ENCODE measurements around the gene MAD1L1. TPM values are rescaled to one million over a fixed set of nuclear protein-coding genes. Genes with fewer than 3 reads are reported as not detected.
A peak's percentile ranks its signal among the peaks of the same experiment; 100 is the strongest.

The MAD1L1 gene
- total RNA-seq, 1 experiment from 2014 or later, result 184 TPM

DNA sequence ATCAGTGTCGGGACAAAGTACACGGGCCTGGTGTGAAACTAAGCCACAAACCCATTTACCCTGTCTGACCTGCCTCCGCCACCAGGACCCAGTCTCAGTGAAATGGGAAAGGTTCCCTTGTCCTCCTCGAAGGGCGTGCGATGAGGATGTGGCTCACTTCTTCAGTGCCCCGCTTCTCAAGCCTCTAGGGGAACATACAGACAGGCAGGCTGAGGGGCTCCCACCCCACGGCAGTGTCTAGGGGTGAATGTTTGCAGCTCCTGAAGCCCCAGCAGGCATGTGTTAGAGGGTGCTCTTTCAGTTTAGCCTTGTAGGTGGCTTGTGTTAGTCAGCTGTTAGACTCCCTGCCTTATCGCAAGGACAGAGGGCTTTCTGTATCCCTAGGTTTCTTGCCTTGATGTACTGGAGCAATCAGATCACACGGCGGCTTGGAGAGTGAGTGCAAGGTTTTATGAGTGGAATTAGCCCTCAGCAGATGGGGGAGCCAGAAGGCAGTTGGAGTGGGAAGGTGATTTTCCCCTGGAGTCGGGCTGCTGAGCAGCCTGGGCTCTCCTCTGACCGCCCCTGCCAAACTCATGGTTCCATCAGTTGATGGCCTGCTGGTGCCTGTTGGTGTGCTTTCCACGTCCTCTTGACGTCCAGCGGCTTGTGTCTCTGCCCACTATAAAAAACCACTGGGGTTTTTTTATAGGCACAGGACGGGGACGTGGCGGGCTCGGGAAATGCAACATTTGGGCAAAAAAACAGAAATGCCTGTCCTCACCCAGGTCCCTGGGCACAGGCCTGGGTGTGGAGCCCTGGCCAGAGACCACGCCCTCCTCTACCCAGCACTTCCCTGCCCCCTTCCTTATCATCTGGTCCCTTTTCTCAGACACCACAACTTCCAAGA, 10.0 kb upstream of the MAD1L1 start:
- peak; percentile 35 for DNase-seq (ENCODE audit: low read depth)

DNA sequence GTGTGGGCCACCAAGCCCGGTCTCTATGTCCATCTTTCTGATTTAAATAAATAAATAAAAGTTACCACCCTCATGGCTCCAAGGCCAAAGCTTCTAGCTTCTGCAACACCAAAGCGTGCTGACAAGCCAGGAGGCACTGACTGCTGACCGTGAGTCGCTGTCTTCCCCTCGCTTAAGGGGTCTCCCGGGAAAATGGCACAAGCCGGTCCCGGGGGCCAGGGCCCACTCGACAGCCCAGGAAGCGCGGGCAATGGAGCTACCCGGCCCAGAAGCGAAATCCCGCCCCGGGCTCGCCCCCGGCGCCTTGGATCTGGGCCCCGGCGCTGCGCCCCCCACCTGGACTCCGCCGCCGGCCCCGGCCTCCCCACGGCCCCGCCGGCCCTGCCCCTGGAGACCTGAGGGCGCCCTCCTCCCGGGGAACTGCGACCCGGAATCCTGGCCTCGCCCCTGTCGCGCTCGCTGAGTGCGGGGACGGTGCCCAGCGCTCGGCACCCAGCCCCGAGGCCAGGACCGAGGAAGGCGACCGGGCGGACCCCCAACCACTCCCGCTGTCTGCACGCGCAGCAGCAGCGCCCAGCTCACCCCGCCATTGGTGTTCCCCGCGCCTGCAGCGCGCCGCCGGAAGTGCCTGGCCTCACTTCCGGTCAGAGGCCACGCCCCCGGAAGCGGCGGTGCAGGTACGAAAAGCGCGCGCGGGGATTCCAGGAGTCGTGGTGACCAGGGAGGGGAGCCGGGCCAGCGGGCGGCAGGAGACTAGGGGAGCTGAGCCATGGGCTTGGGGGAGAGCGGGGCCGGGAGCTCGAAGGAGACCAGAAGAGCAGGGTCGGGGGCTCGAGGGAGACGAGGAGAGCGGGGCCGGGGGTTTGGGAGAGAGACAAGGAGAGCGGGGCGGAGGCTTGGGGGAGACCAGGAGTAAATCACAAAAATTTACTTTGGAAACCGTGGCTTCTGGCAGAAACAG, 9.1 kb upstream of the MAD1L1 start, which contains the start of the genes MRM2 and NUDT1:
Gene MRM2, minus strand, starts transcription at position 626 of the 961 bp plus-strand sequence. Its CDS starts 36 bp downstream, at position 590.
Gene NUDT1, plus strand, starts transcription at position 647 of the 961 bp plus-strand sequence. CDS start 2,349 bp downstream, outside the sequence.
- peak; percentile 68 for DNase-seq (ENCODE audit: low read depth)

DNA sequence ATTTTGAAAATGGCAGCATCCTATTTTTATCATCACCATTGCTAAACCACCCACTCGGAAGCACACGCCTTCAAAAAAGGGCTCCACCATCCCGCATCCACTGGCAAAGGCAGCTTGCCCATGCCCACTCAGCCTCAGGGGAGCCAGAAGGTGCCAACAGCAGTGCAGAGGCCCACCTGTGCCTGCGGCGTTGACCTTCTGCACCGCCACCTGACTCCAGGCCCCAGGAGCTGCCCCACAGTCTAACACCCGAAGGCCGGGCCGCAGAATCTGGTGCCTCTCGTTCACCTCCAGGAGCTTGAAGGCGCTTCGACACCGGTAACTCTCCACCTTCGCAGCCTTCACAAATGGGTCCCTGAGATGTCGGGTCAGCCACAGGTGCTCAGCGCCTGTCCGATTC, 6.5 kb upstream of the MAD1L1 start:
- DNase-seq (ENCODE audit: low read depth), result no peak

DNA sequence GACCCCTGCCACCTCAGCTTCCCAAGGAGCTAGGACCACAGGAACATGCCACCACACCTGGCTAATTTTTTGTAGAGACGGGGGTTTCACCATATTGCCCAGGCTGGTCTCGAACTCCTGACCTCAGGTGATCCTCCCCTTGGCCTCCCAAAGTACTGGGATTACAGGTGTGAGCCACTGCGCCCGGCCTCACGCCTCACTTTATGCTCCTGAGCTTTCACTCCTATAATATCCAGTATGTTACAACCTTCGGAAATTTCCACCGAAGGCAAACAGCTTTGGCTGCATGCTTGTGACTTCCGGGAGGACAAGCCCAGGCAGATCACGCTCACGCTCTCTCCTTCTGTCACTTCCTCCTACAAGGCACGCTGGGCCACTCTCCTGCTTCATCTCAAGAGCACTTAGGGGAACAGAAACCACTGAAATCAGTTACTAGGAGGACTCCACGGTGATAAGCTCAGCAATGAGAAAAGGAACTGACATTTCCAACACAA, 4.4 kb upstream of the MAD1L1 start:
- no peak for DNase-seq (ENCODE audit: low read depth)

DNA sequence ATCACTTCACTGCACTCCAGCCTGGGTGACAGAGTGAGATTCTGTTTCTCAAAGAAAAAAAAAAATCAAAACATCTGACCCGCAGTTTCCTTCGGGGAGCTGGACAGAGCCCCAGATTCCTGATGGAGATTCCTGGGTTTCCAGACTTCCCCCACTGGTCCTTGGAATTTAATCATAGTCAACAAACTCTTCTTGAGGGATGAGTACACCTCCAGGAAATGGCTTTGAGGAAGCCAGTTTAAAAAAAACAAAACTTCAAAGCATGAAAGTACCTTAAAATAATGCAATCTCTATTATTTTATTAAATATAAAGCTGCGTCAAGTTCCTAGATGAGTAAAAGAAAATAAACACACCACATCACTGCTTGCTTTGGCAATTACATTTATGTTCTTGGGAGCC, 1.2 kb upstream of the MAD1L1 start:
- no peak for DNase-seq (ENCODE audit: low read depth)

DNA sequence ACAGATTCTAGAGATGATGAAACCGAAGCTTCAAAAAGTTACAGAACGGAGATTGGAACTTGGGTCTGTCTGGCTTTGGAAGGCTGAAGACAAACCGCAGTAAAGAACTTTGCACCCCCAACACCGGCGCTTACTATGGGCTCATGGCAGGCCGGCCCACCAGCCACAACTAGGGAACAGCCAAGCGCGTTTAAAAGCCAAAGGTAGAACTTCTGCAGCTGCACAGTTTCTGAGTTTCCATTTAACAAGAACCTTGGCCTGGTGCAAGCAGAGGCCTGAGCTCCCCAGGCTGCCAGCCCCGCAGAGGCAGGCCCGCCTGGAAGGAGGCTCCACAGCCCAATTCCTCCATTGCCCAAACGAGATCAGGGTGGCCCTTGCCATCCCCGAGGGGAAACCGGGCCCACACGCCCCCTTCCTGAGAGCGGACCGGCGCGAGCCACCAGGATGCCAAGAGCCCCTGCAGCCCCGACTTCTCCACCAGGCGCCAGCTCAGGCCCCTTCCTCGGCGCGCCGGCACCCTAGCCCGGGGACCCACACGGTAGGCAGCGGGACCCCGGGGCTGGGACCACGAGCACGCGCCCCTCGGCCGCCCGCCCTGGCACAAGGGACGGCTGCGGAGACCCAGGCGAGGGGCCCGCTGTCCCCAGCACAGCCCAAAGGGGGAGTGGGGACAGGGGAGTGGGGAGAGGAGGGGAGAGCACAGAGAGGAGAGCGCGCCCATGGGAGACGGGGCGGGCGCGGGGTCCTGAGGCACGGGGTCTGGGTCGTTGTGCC, 566 bp downstream of the MAD1L1 start:
- no peak for DNase-seq (ENCODE audit: low read depth)

DNA sequence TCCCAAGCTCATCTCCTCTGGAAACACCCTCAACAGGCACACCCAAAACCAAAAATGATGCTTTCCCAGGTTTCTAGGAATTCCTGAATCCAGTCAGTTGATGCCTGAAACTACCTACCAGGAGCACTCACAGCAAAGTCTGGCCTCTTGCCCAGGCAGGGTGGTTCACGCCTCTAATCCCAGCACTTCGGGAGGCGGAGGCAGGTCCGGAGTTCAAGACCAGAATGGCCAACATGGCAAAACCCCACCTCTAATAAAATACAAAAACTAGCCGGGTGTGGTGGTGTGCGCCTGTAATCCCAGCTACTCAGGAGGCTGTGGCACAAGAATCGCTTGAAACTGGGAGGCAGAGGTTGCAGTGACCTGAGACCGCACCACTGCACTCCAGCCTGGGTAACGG, 1.9 kb downstream of the MAD1L1 start:
- no peak for DNase-seq (ENCODE audit: low read depth)

DNA sequence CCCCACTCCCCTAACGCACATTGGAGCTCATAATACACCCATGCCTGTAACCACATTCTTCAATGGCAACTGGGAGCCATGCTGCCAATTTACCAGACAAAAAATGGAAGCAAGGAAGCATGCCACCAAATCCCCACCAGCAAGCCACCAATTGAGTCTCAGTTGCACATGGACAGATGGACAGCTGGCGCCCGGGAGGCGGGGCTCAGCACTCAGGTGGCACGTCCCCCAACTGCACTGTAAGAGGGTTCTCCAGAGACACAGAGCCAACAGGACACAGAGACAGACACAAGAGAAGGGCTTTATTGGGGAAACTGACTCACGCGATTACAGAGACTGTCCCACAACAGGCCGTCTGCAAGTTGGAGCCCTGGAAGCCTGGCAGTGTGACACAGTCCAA, 2.5 kb downstream of the MAD1L1 start:
- DNase-seq (ENCODE audit: low read depth), result no peak

DNA sequence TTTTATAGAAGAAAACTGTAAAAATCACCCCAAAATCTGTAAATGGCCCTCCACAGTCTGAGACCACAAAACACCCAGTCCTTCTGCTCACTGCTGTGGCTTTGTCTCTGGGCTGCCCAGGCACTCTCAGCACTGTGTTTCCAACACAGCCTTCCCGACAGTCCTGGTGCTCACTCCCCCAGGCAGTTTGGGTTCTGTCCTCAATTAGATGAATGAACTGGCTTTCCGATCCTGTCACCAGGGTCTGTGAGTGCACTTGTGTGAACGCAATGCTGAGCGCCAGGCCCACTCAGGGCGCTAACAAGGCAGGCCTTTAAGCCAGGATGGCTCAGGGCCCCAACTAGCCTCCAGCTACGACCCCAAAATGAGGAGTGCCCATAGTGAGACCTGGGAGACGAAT, 3.3 kb downstream of the MAD1L1 start:
- DNase-seq (ENCODE audit: low read depth), result no peak

DNA sequence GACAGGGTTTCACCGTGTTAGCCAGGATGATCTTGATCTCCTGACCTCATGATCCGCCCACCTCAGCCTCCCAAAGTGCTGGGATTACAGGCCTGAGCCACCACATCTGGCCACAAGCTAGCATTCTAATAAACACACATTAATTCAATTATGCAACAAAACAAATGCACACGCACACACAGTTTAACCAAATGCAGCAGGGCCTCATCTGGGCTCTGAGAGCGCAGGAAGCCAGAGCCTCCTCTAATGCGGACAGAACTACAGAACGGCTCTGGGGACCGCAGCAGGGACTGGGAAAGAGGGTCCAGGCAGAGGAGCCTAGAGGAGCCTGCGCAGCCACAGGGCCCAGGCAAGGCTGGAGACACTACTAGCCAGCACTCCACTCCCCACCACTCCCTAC, 3.8 kb downstream of the MAD1L1 start:
- DNase-seq (ENCODE audit: low read depth), result no peak

DNA sequence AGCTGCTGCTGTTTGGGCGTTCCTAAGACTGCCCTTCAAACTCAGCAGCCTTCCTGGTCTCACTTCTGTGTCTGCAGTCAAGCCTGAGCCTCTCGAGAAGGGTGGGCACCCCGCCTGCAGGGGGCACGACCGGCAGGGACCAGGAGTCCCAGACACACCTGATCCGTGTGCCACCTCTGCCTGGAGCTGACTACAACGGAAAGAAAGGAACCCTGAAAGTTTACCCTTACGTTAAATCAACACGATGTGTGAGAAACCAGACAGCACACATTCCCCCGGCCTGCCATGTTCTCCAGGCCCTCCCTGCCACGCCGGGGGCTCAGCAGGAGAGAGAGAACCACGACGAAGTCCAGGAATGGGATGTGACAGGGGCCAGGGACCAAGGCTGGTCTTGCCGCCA, 5.0 kb downstream of the MAD1L1 start:
- DNase-seq (ENCODE audit: low read depth), result no peak

DNA sequence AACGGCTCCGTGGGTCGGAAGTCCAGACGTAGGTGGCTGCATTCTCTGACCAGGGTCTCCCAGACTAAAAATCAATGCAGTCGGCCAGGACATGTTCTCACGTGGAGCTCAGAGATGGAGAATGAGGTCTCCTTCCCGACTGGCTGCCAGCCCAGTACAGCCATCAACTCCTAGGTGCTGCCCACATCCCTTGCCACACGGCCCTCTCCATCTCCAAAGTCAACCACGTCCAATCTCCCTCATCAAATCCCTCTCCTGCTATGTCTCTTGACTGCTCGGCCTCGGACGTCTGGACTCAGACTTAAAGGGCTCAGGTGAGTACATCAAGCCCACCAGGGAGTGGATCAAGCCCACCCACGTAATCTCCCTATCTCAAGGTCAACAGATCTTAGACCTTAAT, 6.9 kb downstream of the MAD1L1 start:
- no peak for DNase-seq (ENCODE audit: low read depth)

DNA sequence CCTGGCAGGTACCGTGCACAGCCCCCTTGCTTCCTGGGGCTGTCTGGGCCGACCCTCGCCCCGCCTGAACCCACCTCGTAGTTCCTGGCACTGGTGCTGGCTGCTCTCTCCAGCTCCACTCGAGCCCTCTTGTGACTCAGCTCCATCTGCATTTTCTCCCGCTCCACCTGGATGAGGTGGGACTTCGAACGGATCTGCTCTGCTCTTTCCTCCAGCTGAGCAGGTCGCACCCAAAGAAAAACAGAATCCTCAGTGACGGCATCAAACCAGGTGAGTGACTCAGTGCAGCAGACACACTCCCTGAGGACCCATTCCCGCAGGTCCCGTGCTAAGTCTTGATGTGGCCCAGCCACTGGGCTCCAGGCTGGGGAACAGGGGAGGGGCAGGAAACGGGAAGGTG, 7.4 kb downstream of the MAD1L1 start:
- no peak for DNase-seq (ENCODE audit: low read depth)

DNA sequence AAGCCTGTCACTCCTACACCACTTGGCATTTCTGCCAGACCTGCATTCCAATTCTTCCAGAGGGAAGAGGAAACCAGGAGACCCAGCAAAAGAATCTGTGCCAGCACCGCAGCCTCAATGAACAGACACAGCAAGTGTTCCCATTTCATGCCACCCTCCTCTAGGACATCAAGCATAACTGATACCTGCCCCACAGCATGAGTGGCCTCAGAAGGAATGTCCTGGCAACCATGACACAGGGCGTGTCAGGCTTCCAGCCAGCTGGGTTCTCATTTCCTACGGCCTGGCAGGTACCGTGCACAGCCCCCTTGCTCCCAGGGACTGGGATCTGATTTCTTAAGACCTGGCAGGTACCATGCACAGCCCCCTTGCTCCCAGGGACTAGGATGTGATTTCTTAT, 7.8 kb downstream of the MAD1L1 start:
- no peak for DNase-seq (ENCODE audit: low read depth)

DNA sequence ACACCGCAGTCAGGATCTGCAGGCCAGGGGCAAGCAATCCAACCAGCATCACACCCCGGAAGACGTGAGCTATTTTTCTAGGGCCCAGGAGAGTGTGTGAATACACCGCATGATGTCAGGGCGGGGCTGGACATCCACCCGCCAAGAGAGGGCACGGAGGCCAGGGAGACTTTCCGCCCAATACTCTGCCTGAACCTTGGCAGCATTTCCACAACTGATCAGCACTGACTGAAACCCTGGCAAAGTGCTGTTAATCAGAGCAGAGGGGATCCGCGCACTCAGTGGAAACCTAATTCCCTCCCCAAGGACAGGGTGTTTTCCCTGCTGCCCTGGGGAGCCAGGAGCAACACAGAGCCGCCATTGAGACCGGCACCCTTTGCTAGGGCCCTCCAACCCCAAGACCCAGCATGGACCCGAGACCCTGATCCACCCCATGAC, 8.2 kb downstream of the MAD1L1 start:
- no peak for DNase-seq (ENCODE audit: low read depth)

DNA sequence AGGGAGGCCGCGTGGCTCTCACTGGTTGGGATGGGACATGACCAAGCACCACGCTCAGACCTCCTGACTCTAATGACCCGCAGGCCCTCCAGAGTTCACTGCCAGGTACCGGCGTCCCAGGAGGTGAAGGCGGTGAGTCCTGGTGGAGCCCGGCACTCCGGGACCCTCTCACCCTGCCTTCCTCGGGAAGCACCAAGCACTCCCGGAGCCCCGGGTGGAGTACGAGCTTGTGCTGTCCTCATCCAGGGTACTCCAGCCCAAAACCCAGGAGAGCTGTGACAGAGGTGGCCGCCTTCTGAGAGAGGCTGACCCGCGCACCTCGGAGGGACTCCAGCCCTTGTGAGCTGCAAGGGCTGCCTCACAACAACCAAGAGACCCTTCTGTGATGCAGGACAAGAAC, 9.4 kb downstream of the MAD1L1 start:
- no peak for DNase-seq (ENCODE audit: low read depth)

DNA sequence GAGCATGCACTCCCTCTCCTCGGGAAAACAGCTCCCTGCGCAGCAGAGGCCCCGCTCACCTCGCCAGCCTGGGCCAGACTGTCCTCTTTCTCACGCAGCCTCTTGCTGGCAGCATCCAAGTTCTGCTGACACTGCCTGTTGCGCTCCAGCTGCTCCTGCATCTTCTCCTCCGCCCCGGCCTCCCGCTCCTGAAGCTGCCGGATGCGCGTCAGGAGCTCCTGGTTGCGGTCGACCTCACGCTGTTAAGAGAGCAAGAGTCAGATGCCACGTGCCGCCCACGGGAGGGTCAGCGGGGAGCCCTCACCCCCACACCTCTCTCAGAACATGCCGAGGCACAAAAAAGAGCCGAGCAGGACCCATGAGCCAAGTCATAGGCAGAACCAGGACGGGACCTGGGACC, 10.2 kb downstream of the MAD1L1 start:
- no peak for DNase-seq (ENCODE audit: low read depth)

DNA sequence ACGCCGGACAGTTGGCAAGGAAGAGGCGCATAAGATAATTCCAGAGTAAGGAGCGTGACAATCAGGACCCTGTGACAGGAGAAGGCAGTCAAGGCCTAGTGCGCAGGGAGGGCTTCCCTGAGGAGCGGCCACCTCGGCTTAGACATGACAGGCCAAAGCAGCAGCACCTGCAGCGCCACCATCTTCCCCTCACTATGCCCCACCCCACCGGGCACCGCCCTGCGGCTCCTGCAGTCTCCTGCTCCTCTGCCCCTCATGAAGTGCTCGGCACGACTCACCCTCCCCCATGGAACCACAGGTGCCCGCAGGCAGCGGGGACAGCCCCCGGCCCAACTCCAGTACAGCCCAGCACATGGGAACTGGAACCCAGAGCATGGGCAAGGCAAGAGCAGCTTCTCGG, 11.8 kb downstream of the MAD1L1 start:
- no peak for DNase-seq (ENCODE audit: low read depth)

DNA sequence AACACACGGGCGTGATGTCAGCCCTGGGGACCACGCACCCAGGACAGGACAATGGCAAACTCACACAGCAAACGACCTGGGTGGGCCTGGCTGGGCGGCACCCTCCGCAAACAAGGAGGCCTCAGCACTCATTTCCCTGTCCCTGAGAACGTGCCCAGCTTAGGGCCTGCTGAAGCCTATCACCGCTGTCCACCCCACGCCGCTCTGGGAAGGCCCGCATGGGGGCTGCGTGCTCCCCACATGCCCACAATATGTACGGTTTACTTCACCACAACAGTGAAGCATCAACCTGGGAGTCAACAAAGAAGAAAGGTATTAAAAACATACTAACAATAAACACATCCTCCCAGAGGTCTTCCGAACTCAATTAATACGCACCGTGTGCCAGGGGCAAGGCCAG, 12.2 kb downstream of the MAD1L1 start:
- DNase-seq (ENCODE audit: low read depth), result no peak

DNA sequence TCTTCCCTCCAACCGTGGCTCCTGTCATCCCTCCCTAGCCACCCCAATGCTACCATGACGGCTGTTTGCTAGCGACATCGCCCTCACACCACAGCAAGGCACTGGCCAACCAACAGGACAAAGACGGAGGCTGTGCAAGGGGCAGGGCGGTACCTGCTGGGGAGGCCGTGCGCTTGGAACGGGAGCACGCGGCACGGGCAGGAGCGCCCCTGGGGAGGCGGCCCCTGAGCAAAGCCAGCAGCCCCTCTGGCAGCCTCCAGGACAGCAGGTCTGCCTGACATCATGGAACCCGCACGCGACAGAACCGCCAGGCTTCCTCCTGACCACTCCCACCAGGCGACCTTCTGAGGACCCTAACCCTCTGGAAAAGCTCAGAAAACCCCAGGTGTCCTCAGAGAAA, 12.7 kb downstream of the MAD1L1 start:
- no peak for DNase-seq (ENCODE audit: low read depth)

DNA sequence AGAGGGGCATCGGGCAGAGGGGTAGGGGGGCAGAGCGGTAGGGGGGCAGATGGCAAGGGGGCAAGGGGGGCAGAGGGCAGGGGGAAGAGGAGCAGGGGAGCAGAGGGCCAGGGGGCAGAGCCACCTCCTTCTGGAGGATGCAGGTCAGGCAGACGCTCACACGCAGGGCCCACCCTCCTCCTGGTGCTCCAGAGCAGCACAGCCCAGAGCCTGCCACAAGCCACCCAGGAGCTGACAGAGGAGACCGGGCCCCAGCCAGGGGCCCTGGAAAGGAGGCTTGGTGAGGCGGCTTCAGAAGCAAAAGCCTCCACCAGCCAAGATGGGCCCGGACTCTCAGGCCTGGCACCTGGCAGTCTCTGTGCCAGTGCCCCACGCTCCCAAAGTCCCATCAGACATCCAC, 13.1 kb downstream of the MAD1L1 start:
- no peak for DNase-seq (ENCODE audit: low read depth)

All from HT1080 (cell line).